Activated CD8-positive, alpha-beta T cell treated with anti-CD3 and anti-CD28 coated beads for 36 hours (primary cell): ENCODE data around the gene C19orf85. TPM values are rescaled to one million over a fixed set of nuclear protein-coding genes. Genes with fewer than 3 reads are reported as not detected.

Source experiments
- ATAC-seq: fragments of 200-7000 bp; cut with Tn5 transposase; one replicate; pipeline ENCODE4 v1.10.0; 2021; ENCODE audit warnings: mild to moderate bottlenecking, moderate library complexity
- CTCF ChIA-PET: fragments of 350-600 bp; sonication (Branson Sonifier 250); formaldehyde crosslinking; loops from one replicate; lab custom pipeline; 2021; ENCODE audit warnings: antibody characterized with exemption; lab: Charles Lee
- POLR2A ChIA-PET: fragments of 350-600 bp; sonication (Branson Sonifier 250); formaldehyde crosslinking; loops from one replicate; lab custom pipeline; 2021; ENCODE audit warnings: antibody characterized with exemption; lab: Charles Lee
- DNase-seq: peaks from one replicate; pipeline ENCODE4 v3.0.0-alpha.2; 2020
- H3K27ac Mint-ChIP-seq: one replicate; pipeline ENCODE4 v1.8.0; 2021; ENCODE audit warnings: mild to moderate bottlenecking, mixed read lengths
- H3K27me3 Mint-ChIP-seq: one replicate; pipeline ENCODE4 v1.8.0; 2021; ENCODE audit warnings: mixed read lengths
- H3K36me3 Mint-ChIP-seq: one replicate; pipeline ENCODE4 v1.8.0; 2021; ENCODE audit warnings: low read depth, mixed read lengths
- H3K4me1 Mint-ChIP-seq: one replicate; pipeline ENCODE4 v1.8.0; 2021; ENCODE audit warnings: low read depth, mixed read lengths
- H3K4me3 Mint-ChIP-seq: one replicate; pipeline ENCODE4 v1.8.0; 2021; ENCODE audit warnings: mild to moderate bottlenecking, moderate library complexity, mixed read lengths
- H3K9me3 Mint-ChIP-seq: one replicate; pipeline ENCODE4 v1.8.0; 2021; ENCODE audit warnings: mixed read lengths
- intact Hi-C: fragments of 100-400 bp; cut with micrococcal nuclease; formaldehyde crosslinking; loops from one replicate; pipeline ENCODE4 v1.10.0; 2022
- total RNA-seq, 2 experiments: library from RNA; stranded (reverse); gene quantifications; one replicate each; pipeline ENCODE4 v1.2.3, GENCODE V29; 2021
- TF ChIP-seq, protein P1 (sequence below): fragments of 200-600 bp; IDR thresholded peaks from one replicate; pipeline ENCODE4 v1.8.0; 2022; ENCODE audit warnings: antibody characterized with exemption, mild to moderate bottlenecking

Gene C19orf85
- total RNA-seq, 2 experiments from 2014 or later, result not detected

DNA sequence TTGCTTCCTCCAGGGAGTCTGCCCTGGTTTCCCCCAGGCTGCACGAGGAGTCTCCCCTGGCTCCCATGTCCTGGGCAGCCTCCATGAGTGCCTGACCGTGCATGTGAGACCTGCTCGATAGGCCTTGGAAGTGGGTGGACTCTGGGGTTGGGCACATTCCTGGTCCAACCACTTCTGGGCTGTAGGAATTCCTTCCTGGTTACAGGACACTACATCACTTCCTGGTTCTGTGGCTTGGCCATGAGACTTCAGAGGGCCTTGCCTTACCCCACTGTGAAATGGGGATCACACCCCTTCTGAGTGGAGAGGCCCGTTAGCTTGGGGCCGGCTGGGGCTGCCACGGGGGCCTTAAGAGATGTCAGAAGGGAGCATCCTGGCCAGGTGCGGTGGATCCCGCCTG lies 7.9 kb upstream of the C19orf85 start:
- H3K27me3 Mint-ChIP-seq, result no peaks in the 10 kb centered on the region
- no peak overlapping the region for H3K4me3 Mint-ChIP-seq
- no peak overlapping the region for H3K27ac Mint-ChIP-seq
- no peak for DNase-seq
- CTCF ChIA-PET, result interaction anchor here (5.6 kb wide), 1 partner anchor 32 kb away, joined by 47 read pairs; no protein-coding TSS in a partner anchor
- POLR2A ChIA-PET, result no interaction called here
- TF ChIP-seq, protein P1, sequence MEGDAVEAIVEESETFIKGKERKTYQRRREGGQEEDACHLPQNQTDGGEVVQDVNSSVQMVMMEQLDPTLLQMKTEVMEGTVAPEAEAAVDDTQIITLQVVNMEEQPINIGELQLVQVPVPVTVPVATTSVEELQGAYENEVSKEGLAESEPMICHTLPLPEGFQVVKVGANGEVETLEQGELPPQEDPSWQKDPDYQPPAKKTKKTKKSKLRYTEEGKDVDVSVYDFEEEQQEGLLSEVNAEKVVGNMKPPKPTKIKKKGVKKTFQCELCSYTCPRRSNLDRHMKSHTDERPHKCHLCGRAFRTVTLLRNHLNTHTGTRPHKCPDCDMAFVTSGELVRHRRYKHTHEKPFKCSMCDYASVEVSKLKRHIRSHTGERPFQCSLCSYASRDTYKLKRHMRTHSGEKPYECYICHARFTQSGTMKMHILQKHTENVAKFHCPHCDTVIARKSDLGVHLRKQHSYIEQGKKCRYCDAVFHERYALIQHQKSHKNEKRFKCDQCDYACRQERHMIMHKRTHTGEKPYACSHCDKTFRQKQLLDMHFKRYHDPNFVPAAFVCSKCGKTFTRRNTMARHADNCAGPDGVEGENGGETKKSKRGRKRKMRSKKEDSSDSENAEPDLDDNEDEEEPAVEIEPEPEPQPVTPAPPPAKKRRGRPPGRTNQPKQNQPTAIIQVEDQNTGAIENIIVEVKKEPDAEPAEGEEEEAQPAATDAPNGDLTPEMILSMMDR, result no peak
- H3K4me1 Mint-ChIP-seq, result peaks cover 7% of the 10 kb centered on the region
- peaks cover 2% of the 10 kb centered on the region for H3K36me3 Mint-ChIP-seq
- intact Hi-C loops, result no loop called here
- no peaks in the 10 kb centered on the region for H3K9me3 Mint-ChIP-seq
- no peak for ATAC-seq

DNA sequence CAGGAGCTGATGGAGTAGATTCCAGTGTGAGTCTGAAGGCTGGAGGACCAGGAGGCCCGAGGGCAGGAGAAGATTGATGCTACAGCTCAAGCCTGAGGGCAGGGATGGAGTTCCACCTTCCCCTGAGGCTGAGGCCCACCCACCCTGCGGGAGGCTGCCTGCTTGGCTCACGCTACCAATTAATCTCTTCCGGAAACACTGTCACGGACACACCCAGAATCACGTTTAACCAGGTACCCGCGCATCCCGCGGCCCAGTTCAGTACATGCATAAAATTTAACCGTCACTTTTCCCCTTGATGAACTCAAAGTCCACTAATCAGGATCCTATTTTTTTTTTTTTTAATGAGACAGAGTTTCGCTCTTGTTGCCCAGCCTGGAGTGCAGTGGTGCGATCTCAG lies 6.7 kb upstream of the C19orf85 start:
- Mint-ChIP-seq H3K27ac (no peak overlapping the region), H3K9me3 (no peaks in the 10 kb centered on the region), H3K36me3 (no peaks in the 10 kb centered on the region), H3K4me3 (no peak overlapping the region), H3K4me1 (peaks cover 5% of the 10 kb centered on the region), H3K27me3 (no peaks in the 10 kb centered on the region)
- intact Hi-C loops, result no loop called here
- ATAC-seq (no peak), DNase-seq (no peak)
- CTCF ChIA-PET, result interaction anchor here (1.2 kb wide), 1 partner anchor 33 kb away, joined by 6 read pairs; no protein-coding TSS in a partner anchor
- TF ChIP-seq, protein P1, result no peak
- POLR2A ChIA-PET, result no interaction called here

- ATAC-seq, result no peak
- H3K27me3 Mint-ChIP-seq, result no peaks in the 10 kb centered on the region
Observed at GRCh38 chr19:55468054-55468393, 3.5 kb upstream of the C19orf85 start.

GRCh38 chr19:55467236-55468053 lies 2.9 kb upstream of the C19orf85 start:
- H3K4me3 Mint-ChIP-seq, result no peak overlapping the region

More at GRCh38 chr19:55468054-55468393, 3.5 kb upstream of the C19orf85 start:
- ChIA-PET POLR2A (interaction anchor here (0.7 to 1.0 kb wide), 2 partner anchors 24 to 60 kb away, joined by 3 read pairs; partner anchors contain the start of gene UBE2S), CTCF (interaction anchor here (0.7 to 4.4 kb wide), 28 partner anchors 9 to 380 kb away, joined by 3 to 77 read pairs (median 5); partner anchors contain the start of genes NAT14, ZNF628 and ZNF865)
- Mint-ChIP-seq H3K36me3 (no peaks in the 10 kb centered on the region), H3K4me3 (no peak overlapping the region), H3K4me1 (peaks cover 5% of the 10 kb centered on the region), H3K27ac (no peak overlapping the region), H3K9me3 (no peaks in the 10 kb centered on the region)
- TF ChIP-seq, protein P1, result peak; percentile 36
- DNase-seq, result no peak
- intact Hi-C loops, result loop anchor here (5.0 kb wide), 1 partner anchor 34 kb away; no protein-coding TSS in a partner anchor

More at GRCh38 chr19:55467236-55468053, 2.9 kb upstream of the C19orf85 start:
- ChIA-PET CTCF (interaction anchor here (0.7 to 4.4 kb wide), 37 partner anchors 8 to 380 kb away, joined by 3 to 77 read pairs (median 4); partner anchors contain the start of genes NAT14, ZNF628 and ZNF865), POLR2A (interaction anchor here (0.7 to 1.0 kb wide), 2 partner anchors 23 to 60 kb away, joined by 3 read pairs; partner anchors contain the start of gene UBE2S)
- ATAC-seq (peak; percentile 98), DNase-seq (peak; percentile 69)
- Mint-ChIP-seq H3K4me1 (peaks cover 5% of the 10 kb centered on the region), H3K36me3 (no peaks in the 10 kb centered on the region), H3K27me3 (no peaks in the 10 kb centered on the region), H3K27ac (no peak overlapping the region), H3K9me3 (no peaks in the 10 kb centered on the region)
- intact Hi-C loops, result loop anchor here (5.0 kb wide), 1 partner anchor 35 kb away; no protein-coding TSS in a partner anchor
- TF ChIP-seq, protein P1, result peak; percentile 98
